RWPE2 (cell line): Measurements from ENCODE around the gene SHFL.

ENCODE experiments used
- ATAC-seq: fragments of 200-7000 bp; cut with Tn5 transposase; 3 replicates; pipeline ENCODE4 v1.9.1; 2021; ENCODE audit warnings: low read depth
- DNase-seq: peaks from one replicate; pipeline ENCODE4 v3.0.0-alpha.2; 2020; ENCODE audit warnings: low spot score
- H3K27ac ChIP-seq: fragments of 450-650 bp; 2 replicates; pipeline ENCODE4 v1.5.1; 2017; ENCODE audit warnings: mild to moderate bottlenecking; ENCODE audit not compliant: poor library complexity, severe bottlenecking
- H3K27me3 ChIP-seq: fragments of 250-450 bp; sonication (Bioruptor Pico); 2 replicates; pipeline ENCODE4 v1.5.1; 2021; ENCODE audit warnings: mild to moderate bottlenecking, moderate library complexity; ENCODE audit not compliant: insufficient read depth, poor library complexity, severe bottlenecking
- H3K36me3 ChIP-seq: fragments of 250-450 bp; sonication (Bioruptor Pico); 2 replicates; pipeline ENCODE4 v1.5.1; 2020; ENCODE audit warnings: low read depth, mild to moderate bottlenecking, moderate library complexity
- H3K4me1 ChIP-seq: fragments of 250-450 bp; sonication (Bioruptor Pico); 2 replicates; pipeline ENCODE4 v1.5.1; 2021; ENCODE audit warnings: mild to moderate bottlenecking, moderate library complexity; ENCODE audit not compliant: insufficient read depth, poor library complexity, severe bottlenecking
- H3K4me3 ChIP-seq: fragments of 250-450 bp; sonication (Bioruptor Pico); 2 replicates; pipeline ENCODE4 v1.5.1; 2021; ENCODE audit warnings: mild to moderate bottlenecking, moderate library complexity; ENCODE audit not compliant: severe bottlenecking
- H3K9me3 ChIP-seq: fragments of 250-450 bp; sonication (Bioruptor Pico); 2 replicates; pipeline ENCODE4 v1.5.1; 2021; ENCODE audit warnings: mild to moderate bottlenecking, moderate library complexity; ENCODE audit not compliant: severe bottlenecking
- CTCF ChIP-seq: fragments of 450-650 bp; IDR thresholded peaks from one replicate; pipeline ENCODE4 v1.5.1; 2017; ENCODE audit warnings: mild to moderate bottlenecking, moderate library complexity; ENCODE audit not compliant: poor library complexity, severe bottlenecking

The SHFL gene

DNA sequence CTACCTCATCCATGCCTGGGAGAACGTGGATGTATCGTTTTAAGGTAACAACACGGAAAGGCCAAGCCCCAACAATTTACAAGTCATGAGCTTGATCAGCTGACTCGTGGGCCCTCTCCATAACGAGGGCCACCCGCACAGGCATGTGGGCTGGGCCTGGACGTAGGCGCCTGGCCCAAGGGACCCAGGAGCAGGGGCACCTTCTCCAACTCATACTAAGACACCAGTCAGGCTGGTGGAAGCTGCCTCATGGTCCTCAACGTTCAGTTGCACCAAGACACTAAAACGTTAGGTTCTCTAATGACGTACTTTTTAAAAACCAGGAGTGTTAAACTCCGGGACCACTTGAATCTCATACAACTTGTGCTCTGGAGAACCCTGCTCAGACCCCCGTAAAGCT, 55.4 kb downstream of the SHFL start:
- Histone ChIP-seq H3K36me3 (peaks cover 98% of the 10 kb centered on the region), H3K4me1 (no peaks in the 10 kb centered on the region), H3K9me3 (no peaks in the 10 kb centered on the region), H3K27ac (no peak overlapping the region), H3K4me3 (no peak overlapping the region), H3K27me3 (no peaks in the 10 kb centered on the region)
- DNase-seq (no peak), ATAC-seq (no peak)
- TF ChIP-seq CTCF, result no peak

DNA sequence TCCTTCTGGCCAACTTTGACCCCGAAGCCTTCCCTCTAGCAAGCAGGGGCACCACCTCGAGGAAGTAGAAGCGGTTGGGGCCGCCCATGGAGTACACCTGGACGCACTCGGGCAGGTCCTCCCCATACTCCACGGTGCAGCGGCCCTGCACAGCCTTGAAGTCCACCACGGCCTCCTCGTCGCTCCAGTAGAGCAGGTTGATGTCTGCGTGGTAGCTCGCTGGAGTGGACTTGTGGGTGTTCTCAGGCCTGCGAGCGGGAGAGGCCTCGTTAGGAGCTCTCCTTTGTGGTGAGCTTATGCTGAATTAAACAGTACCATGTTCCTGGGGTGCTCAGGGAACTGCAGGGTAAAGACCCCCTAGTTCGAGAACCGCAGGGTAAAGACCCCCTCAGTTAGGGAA, 55.9 kb downstream of the SHFL start:
- ATAC-seq (no peak), DNase-seq (no peak)
- Histone ChIP-seq H3K36me3 (peaks cover 98% of the 10 kb centered on the region), H3K27ac (no peak overlapping the region), H3K9me3 (no peaks in the 10 kb centered on the region), H3K4me1 (no peaks in the 10 kb centered on the region), H3K4me3 (no peak overlapping the region), H3K27me3 (no peaks in the 10 kb centered on the region)
- no peak for TF ChIP-seq CTCF
